ENCODE results near the gene THRA. TPM values are rescaled to one million over a fixed set of nuclear protein-coding genes. Genes with fewer than 3 reads are reported as not detected.

THRA gene
- total and polyA plus RNA-seq, 5 donors, result 73.3 to 99.5 (median 92.4) TPM

DNA sequence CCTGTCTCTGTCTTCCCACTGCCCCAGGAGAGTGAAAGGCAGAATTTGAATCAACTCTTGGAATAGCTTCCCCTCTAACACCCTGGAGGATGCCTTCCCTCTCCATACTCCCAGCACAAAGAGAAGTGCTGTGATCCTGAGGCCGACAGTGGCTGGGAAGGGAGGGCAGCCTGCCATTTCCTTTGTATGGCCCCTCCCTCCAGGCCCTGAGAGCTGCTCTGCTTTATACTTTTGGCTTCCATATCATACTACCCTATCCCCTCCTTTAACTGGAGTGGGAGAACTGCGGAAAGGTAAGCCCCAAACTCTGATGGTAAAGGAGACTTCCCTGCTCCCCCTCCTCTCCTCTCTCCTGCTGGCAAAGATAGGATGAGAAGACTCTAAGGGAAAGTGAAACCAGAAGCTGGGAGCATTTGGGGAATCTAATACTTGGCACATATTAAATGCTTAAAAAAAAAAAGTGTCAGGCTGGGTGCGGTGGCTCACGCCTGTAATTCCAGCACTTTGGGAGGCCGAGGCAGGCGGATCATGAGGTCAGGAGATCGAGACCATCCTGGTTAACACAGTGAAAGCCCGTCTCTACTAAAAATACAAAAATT, 4.5 kb upstream of the THRA start:
- H3K9me3 ChIP-seq (ENCODE audit: control insufficient read depth, low read length), result no peaks in the 10 kb centered on the region
- H3K4me3 ChIP-seq (ENCODE audit: low read length), result no peak overlapping the region
- H3K27ac ChIP-seq (ENCODE audit: low read length), result peak overlapping the region; percentile 98
- peak; percentile 12 to 31 for ATAC-seq
- no peaks in the 10 kb centered on the region for H3K4me1 ChIP-seq (ENCODE audit: control insufficient read depth, insufficient read depth, low read length)
- 35% methylated on average over 8 of the region's 8 CpGs for WGBS
- no peaks in the 10 kb centered on the region for H3K27me3 ChIP-seq (ENCODE audit: control insufficient read depth, insufficient read depth)
- intact Hi-C loops (cut with DNase I), result no loop called here
- peak in 2 of 3 donors; percentile 79 to 84 for DNase-seq

DNA sequence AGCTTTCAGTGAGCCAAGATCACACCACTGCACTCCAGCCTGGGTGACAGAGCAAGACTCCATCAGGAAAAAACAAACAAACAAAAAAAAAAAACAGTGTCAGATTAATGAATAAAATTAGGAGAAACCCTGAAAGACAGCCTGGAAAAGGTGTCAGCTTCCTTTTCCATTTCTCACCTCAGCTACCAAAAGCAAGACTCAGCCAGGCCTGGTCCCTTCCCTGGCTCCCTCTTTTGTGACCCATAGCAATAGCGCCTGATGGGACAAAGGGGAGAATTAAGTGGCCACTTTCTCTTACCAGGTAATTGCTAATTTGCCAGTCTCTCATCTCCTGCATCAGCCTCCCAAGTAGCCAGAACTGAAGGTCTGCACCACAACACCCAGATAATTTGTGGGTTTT, 3.9 kb upstream of the THRA start:
- 100% methylated on average over 1 of the region's 1 CpG for WGBS
- H3K4me3 ChIP-seq (ENCODE audit: low read length), result no peak overlapping the region

DNA sequence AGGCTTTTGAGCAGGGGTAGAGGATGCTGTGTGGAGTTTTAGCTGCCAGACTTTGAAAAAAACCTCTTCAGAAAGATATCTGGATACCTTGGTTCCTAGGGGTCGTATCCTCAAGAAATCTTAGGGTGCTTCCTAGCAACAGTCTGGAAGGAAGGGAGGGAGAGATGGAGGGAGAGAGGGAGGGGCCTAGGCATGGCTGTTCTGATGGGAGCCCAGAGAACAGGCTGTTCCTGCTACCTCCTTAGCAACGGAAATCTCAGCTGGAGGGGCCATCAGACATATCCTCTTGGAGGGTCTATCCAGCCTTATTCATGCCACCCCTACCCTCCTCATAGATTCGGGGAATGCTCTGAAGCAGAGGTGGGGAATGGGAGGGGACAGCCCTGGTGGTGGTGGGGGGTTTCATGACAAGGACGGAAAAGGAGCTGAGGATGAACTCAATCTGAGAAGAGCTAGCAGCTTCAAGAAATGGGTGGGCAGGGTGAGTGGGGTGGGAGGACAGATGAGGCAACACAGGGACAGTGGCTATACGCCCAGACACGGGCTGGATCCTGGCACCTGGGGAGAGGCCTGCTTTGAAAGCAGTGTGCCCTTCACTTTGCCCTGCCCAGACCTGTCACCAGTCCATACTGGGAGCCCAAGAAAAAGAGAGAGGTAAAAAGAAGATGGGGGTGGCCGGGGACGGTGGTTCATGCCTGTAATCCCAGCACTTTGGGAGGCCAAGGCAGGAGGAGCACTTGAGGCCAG, 2.9 kb upstream of the THRA start:
- intact Hi-C loops (cut with DNase I), result loop anchor here in 1 of 4 donors (5.0 kb wide), 1 partner anchor 37 kb away; no protein-coding TSS in a partner anchor
- no peaks in the 10 kb centered on the region for H3K27me3 ChIP-seq (ENCODE audit: control insufficient read depth, insufficient read depth)
- ATAC-seq, result no peak
- DNase-seq, result peak in 2 of 3 donors; percentile 40 to 46
- H3K27ac ChIP-seq (ENCODE audit: low read length), result no peak overlapping the region
- peaks cover 5% of the 10 kb centered on the region for H3K4me1 ChIP-seq (ENCODE audit: control insufficient read depth, insufficient read depth, low read length)
- H3K9me3 ChIP-seq (ENCODE audit: control insufficient read depth, low read length), result no peaks in the 10 kb centered on the region
- 70% methylated on average over 8 of the region's 8 CpGs for WGBS
- H3K4me3 ChIP-seq (ENCODE audit: low read length), result no peak overlapping the region

More for the DNA sequence above, 3.9 kb upstream of the THRA start:
- Histone ChIP-seq H3K4me1 (ENCODE audit: control insufficient read depth, insufficient read depth, low read length) (no peaks in the 10 kb centered on the region), H3K27ac (ENCODE audit: low read length) (peak overlapping the region; percentile 98), H3K27me3 (ENCODE audit: control insufficient read depth, insufficient read depth) (no peaks in the 10 kb centered on the region), H3K9me3 (ENCODE audit: control insufficient read depth, low read length) (no peaks in the 10 kb centered on the region)
- DNase-seq (peak in 1 of 3 donors; percentile 3), ATAC-seq (no peak)
- intact Hi-C loops (cut with DNase I), result no loop called here

DNA sequence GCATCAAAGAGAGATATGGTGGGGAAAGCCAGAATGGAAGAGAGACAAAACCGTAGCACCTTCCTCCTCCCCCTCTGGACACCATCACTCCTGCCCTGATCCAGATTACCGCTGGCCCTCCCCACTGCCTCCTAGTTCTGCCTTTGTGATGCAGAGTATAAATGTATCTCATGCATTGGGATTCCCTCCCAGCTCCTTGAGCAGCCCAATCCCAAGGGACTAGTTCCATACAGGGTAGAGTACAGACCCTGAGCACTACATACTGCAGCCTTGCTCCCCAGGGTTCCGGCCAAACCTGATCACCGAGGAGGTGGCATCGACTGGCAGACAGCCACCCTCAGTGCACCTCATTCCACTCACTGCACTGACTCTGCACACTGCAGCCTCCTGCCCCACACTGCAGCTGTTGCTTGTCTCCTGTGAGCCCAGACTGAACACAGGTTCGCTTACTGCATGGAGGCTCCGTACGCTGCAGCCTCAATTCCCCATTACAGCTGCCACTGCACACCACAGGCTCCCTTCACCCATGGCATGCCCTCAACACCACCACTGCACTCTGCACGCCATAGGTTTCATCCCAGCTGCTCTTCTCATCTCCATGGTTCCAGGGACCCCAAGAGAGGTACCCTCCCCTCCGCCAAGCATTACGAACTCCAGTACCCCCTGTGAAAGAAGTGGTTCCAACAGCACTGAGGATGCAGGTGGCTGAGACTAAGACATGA, 1.7 kb upstream of the THRA start:
- peaks cover 9% of the 10 kb centered on the region for H3K4me1 ChIP-seq (ENCODE audit: control insufficient read depth, insufficient read depth, low read length)
- H3K27ac ChIP-seq (ENCODE audit: low read length), result no peak overlapping the region
- DNase-seq, result peak in 2 of 3 donors; percentile 27 to 54

DNA sequence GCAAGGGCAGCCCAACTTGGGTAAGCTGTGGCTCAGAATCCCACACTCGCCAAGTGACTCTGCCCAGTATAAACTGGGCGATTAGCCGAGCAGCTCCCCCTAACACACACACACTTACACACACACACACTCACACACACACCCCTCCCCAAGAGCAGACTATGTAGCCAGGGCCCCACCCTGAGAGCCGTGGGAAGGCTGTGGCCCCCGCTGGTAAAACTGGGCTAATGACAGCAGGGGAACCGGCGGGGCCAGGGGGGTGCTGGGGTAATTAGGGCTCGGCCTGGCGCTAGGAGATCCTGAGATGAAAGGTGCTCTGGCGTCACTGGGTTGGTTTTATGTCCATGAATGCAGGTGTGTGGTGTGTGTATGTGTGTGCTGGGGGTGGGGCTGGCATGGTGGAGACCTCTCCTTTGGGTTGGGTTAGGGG, 1.1 kb upstream of the THRA start:
- H3K4me3 ChIP-seq (ENCODE audit: low read length), result no peak overlapping the region
- DNase-seq (peak in 2 of 3 donors; percentile 50 to 51), ATAC-seq (no peak)
- no peaks in the 10 kb centered on the region for H3K9me3 ChIP-seq (ENCODE audit: control insufficient read depth, low read length)
- intact Hi-C loops (cut with DNase I), result loop anchor here in 2 of 4 donors (2.0 to 5.0 kb wide), 2 partner anchors 25 to 36 kb away; no protein-coding TSS in a partner anchor
- H3K27me3 ChIP-seq (ENCODE audit: control insufficient read depth, insufficient read depth), result no peaks in the 10 kb centered on the region
- peaks cover 9% of the 10 kb centered on the region for H3K4me1 ChIP-seq (ENCODE audit: control insufficient read depth, insufficient read depth, low read length)
- 73% methylated on average over 10 of the region's 10 CpGs for WGBS
- no peak overlapping the region for H3K27ac ChIP-seq (ENCODE audit: low read length)

More for the DNA sequence above, 1.7 kb upstream of the THRA start:
- 82% methylated on average over 11 of the region's 11 CpGs for WGBS
- intact Hi-C loops (cut with DNase I), result loop anchor here in 1 of 4 donors (5.0 kb wide), 1 partner anchor 36 kb away; no protein-coding TSS in a partner anchor
- Histone ChIP-seq H3K27me3 (ENCODE audit: control insufficient read depth, insufficient read depth) (no peaks in the 10 kb centered on the region), H3K9me3 (ENCODE audit: control insufficient read depth, low read length) (no peaks in the 10 kb centered on the region), H3K4me3 (ENCODE audit: low read length) (no peak overlapping the region)
- no peak for ATAC-seq

GRCh38 chr17:40063187-40063771, 514 bp downstream of the THRA start:
- intact Hi-C loops (cut with DNase I), result loop anchor here in 2 of 4 donors (2.0 to 5.0 kb wide), 2 partner anchors 24 to 34 kb away; no protein-coding TSS in a partner anchor
- H3K27ac ChIP-seq (ENCODE audit: low read length), result peak overlapping the region; percentile 97
- peak; percentile 48 to 84 (median 84) for DNase-seq
- H3K4me1 ChIP-seq (ENCODE audit: control insufficient read depth, insufficient read depth, low read length), result peaks cover 13% of the 10 kb centered on the region
- H3K27me3 ChIP-seq (ENCODE audit: control insufficient read depth, insufficient read depth), result no peaks in the 10 kb centered on the region
- ATAC-seq, result peak; percentile 48 to 55
- H3K4me3 ChIP-seq (ENCODE audit: low read length), result peak overlapping the region; percentile 84
- no peaks in the 10 kb centered on the region for H3K9me3 ChIP-seq (ENCODE audit: control insufficient read depth, low read length)
- WGBS, result under 1% methylated on average over 42 of the region's 42 CpGs

- ATAC-seq, result no peak
- intact Hi-C loops (cut with DNase I), result loop anchor here in 2 of 4 donors (2.0 to 5.0 kb wide), 2 partner anchors 23 to 33 kb away; no protein-coding TSS in a partner anchor
- Histone ChIP-seq H3K9me3 (ENCODE audit: control insufficient read depth, low read length) (no peaks in the 10 kb centered on the region), H3K4me1 (ENCODE audit: control insufficient read depth, insufficient read depth, low read length) (peaks cover 16% of the 10 kb centered on the region), H3K4me3 (ENCODE audit: low read length) (peak overlapping the region; percentile 84), H3K27ac (ENCODE audit: low read length) (peak overlapping the region; percentile 97), H3K27me3 (ENCODE audit: control insufficient read depth, insufficient read depth) (no peaks in the 10 kb centered on the region)
- peak in 2 of 3 donors; percentile 45 to 58 for DNase-seq
- WGBS, result 8% methylated on average over 10 of the region's 10 CpGs
These were observed 1.3 kb downstream of the THRA start for GRCh38 chr17:40063901-40064531.

DNA sequence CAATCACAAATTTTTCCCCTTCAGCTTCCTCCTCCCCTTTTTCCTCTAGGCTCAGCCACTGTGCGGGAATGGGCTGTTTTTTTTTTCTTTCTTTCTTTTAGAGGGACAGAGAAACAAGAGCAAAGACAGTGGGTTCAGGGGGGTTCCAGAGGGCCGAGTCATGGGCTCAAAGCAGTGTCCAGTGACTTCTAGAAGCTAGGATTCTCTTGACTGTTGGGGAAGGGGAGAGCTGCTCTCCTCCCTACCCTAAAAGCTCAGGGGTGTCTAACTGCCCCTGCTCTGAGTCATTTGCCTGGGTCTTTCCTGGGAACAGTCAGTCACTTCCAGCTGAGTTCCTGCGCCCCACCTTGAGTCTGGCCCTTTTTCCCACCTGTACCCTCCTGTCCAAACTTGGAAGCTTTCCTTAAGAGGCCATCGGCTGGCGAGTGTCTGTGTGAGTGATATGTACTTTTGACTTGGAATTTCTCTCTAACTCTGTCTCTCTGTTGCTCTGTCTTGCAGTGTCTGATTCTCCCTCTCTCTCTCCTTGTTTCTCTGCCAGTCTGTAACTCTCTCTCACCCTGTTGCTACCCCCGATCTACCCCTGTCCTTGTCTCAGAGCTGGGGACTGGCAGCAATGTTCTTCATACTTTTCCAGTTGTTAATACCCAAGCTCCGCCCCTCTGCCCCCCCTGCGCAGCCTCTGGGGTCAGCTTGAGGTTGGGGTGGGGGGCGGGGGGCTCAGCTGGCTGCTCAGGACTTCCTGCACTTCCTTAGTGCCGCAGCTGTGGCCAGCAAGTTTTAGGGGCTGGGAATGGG, 2.4 kb downstream of the THRA start:
- Histone ChIP-seq H3K9me3 (ENCODE audit: control insufficient read depth, low read length) (no peaks in the 10 kb centered on the region), H3K27me3 (ENCODE audit: control insufficient read depth, insufficient read depth) (no peaks in the 10 kb centered on the region), H3K4me3 (ENCODE audit: low read length) (peak overlapping the region; percentile 84), H3K4me1 (ENCODE audit: control insufficient read depth, insufficient read depth, low read length) (peaks cover 25% of the 10 kb centered on the region), H3K27ac (ENCODE audit: low read length) (peak overlapping the region; percentile 97)
- DNase-seq (peak in 2 of 3 donors; percentile 77 to 80), ATAC-seq (no peak)
- WGBS, result 8% methylated on average over 10 of the region's 10 CpGs
- intact Hi-C loops (cut with DNase I), result loop anchor here in 3 of 4 donors (5.0 kb wide), 2 partner anchors 32 to 47 kb away; no protein-coding TSS in a partner anchor

GRCh38 chr17:40065769-40066510, 3.2 kb downstream of the THRA start:
- WGBS, result 60% methylated on average over 11 of the region's 11 CpGs
- H3K4me1 ChIP-seq (ENCODE audit: control insufficient read depth, insufficient read depth, low read length), result peaks cover 33% of the 10 kb centered on the region
- peak overlapping the region; percentile 57 for H3K27ac ChIP-seq (ENCODE audit: low read length)
- H3K9me3 ChIP-seq (ENCODE audit: control insufficient read depth, low read length), result no peaks in the 10 kb centered on the region
- peak in 2 of 3 donors; percentile 52 to 68 for DNase-seq
- intact Hi-C loops (cut with DNase I), result loop anchor here in 2 of 4 donors (5.0 kb wide), 1 partner anchor 46 kb away; no protein-coding TSS in a partner anchor
- H3K4me3 ChIP-seq (ENCODE audit: low read length), result peak overlapping the region; percentile 84
- no peaks in the 10 kb centered on the region for H3K27me3 ChIP-seq (ENCODE audit: control insufficient read depth, insufficient read depth)
- no peak for ATAC-seq
